Effector memory CD8-positive, alpha-beta T cell (primary cell): ENCODE results near the gene BHLHE23.
A peak's percentile ranks its signal among the peaks of the same experiment; 100 is the strongest.

Experiments
- ATAC-seq: fragments of 150-1000 bp; cut with Tn5 transposase; replicated peaks from 2 replicates; pipeline ENCODE4 v1.10.0; 2021; ENCODE audit warnings: mild to moderate bottlenecking, moderate library complexity
- DNase-seq, 3 experiments: peaks; one replicate each; pipeline ENCODE4 v3.0.0; 2021
- H3K27ac Mint-ChIP-seq, 2 donors: one replicate each; pipeline ENCODE4 v1.8.0; 2022; ENCODE audit warnings: mild to moderate bottlenecking in 2 of 2, mixed read lengths in 2 of 2, moderate library complexity in 2 of 2
- H3K27me3 Mint-ChIP-seq, 2 donors: one replicate each; pipeline ENCODE4 v1.8.0; 2022; ENCODE audit warnings: mixed read lengths in 2 of 2
- H3K36me3 Mint-ChIP-seq: one replicate; pipeline ENCODE4 v1.8.0; 2022; ENCODE audit warnings: mild to moderate bottlenecking, moderate library complexity, mixed read lengths; ENCODE audit not compliant: insufficient read depth
- H3K4me1 Mint-ChIP-seq, 2 donors: one replicate each; pipeline ENCODE4 v1.8.0; 2022; ENCODE audit warnings: low read depth in 2 of 2, mixed read lengths in 2 of 2
- H3K4me3 Mint-ChIP-seq, 2 donors: one replicate each; pipeline ENCODE4 v1.8.0; 2022; ENCODE audit warnings: mild to moderate bottlenecking in 2 of 2, mixed read lengths in 2 of 2, moderate library complexity in 2 of 2
- H3K9me3 Mint-ChIP-seq, 2 donors: one replicate each; pipeline ENCODE4 v1.8.0; 2022; ENCODE audit warnings: mixed read lengths in 2 of 2
- total RNA-seq, 9 experiments: gene quantifications; one replicate each; lab custom pipeline; 2026; lab: John Stamatoyannopoulos, UW

BHLHE23 gene
- 0 to 0.06 (median 0) reads per million in 9 experiments for total RNA-seq

GRCh38 chr20:63006540-63007359 lies at the start of gene BHLHE23:
TSS of gene BHLHE23 (minus strand) at chr20:63006964. CDS start at chr20:63006774, 190 bp downstream.
- no peaks in the 10 kb centered on the region for H3K9me3 Mint-ChIP-seq
- H3K4me1 Mint-ChIP-seq: peaks cover 22 to 25% of the 10 kb centered on the region in 2 donors
- peak within 1 kb of the TSS; percentile 33 to 86 for H3K4me3 Mint-ChIP-seq
- ATAC-seq (no peak), DNase-seq (no peak)
- peak within 1 kb of the TSS in 1 of 2 donors; percentile 46 for H3K27ac Mint-ChIP-seq
- H3K36me3 Mint-ChIP-seq: peaks cover 25% of the 10 kb centered on the region
- H3K27me3 Mint-ChIP-seq: peaks cover 46 to 72% of the 10 kb centered on the region in 2 donors

- Mint-ChIP-seq H3K4me1 (no peaks in the 10 kb centered on the region), H3K36me3 (no peaks in the 10 kb centered on the region), H3K4me3 (no peak overlapping the region), H3K27me3 (peaks cover 26 to 35% of the 10 kb centered on the region in 2 donors), H3K9me3 (no peaks in the 10 kb centered on the region), H3K27ac (no peak overlapping the region)
- ATAC-seq (peak; percentile 7), DNase-seq (no peak)
Observed at GRCh38 chr20:63055575-63056235, 48.9 kb upstream of the BHLHE23 start.

- DNase-seq: no peak
- H3K27ac Mint-ChIP-seq: no peak overlapping the region
- H3K4me1 Mint-ChIP-seq: no peaks in the 10 kb centered on the region
- no peak overlapping the region for H3K4me3 Mint-ChIP-seq
- H3K27me3 Mint-ChIP-seq: peaks cover 26 to 35% of the 10 kb centered on the region in 2 donors
- no peak for ATAC-seq
- H3K9me3 Mint-ChIP-seq: no peaks in the 10 kb centered on the region
- no peaks in the 10 kb centered on the region for H3K36me3 Mint-ChIP-seq
Observed at GRCh38 chr20:63054681-63055240, 48.0 kb upstream of the BHLHE23 start.

GRCh38 chr20:63054103-63054474 lies 47.3 kb upstream of the BHLHE23 start:
- Mint-ChIP-seq H3K36me3 (no peaks in the 10 kb centered on the region), H3K4me3 (no peak overlapping the region), H3K9me3 (no peaks in the 10 kb centered on the region), H3K27me3 (peaks cover 26 to 35% of the 10 kb centered on the region in 2 donors), H3K4me1 (no peaks in the 10 kb centered on the region), H3K27ac (no peak overlapping the region)
- DNase-seq (no peak), ATAC-seq (no peak)

- no peak overlapping the region for H3K4me3 Mint-ChIP-seq
- peaks cover 26 to 35% of the 10 kb centered on the region in 2 donors for H3K27me3 Mint-ChIP-seq
- H3K27ac Mint-ChIP-seq: no peak overlapping the region
- no peak for ATAC-seq
- H3K9me3 Mint-ChIP-seq: no peaks in the 10 kb centered on the region
- no peaks in the 10 kb centered on the region for H3K4me1 Mint-ChIP-seq
- no peak for DNase-seq
- no peaks in the 10 kb centered on the region for H3K36me3 Mint-ChIP-seq
Observed at GRCh38 chr20:63053432-63054102, 46.8 kb upstream of the BHLHE23 start.

- DNase-seq: no peak
- H3K9me3 Mint-ChIP-seq: no peaks in the 10 kb centered on the region
- no peaks in the 10 kb centered on the region for H3K36me3 Mint-ChIP-seq
- no peaks in the 10 kb centered on the region for H3K4me1 Mint-ChIP-seq
- no peak for ATAC-seq
- no peak overlapping the region for H3K27ac Mint-ChIP-seq
- H3K4me3 Mint-ChIP-seq: no peak overlapping the region
- H3K27me3 Mint-ChIP-seq: peaks cover 26 to 37% of the 10 kb centered on the region in 2 donors
Observed at GRCh38 chr20:63052571-63053431, 46.0 kb upstream of the BHLHE23 start.

- no peaks in the 10 kb centered on the region for H3K9me3 Mint-ChIP-seq
- no peak for ATAC-seq
- H3K27ac Mint-ChIP-seq: no peak overlapping the region
- H3K36me3 Mint-ChIP-seq: no peaks in the 10 kb centered on the region
- H3K27me3 Mint-ChIP-seq: peaks cover 26 to 46% of the 10 kb centered on the region in 2 donors
- no peak for DNase-seq
- H3K4me1 Mint-ChIP-seq: no peaks in the 10 kb centered on the region
- H3K4me3 Mint-ChIP-seq: no peak overlapping the region
Observed at GRCh38 chr20:63051911-63052310, 45.1 kb upstream of the BHLHE23 start.

GRCh38 chr20:63051186-63051860 lies 44.6 kb upstream of the BHLHE23 start:
- Mint-ChIP-seq H3K9me3 (no peaks in the 10 kb centered on the region), H3K4me3 (no peak overlapping the region), H3K27me3 (peaks cover 29 to 52% of the 10 kb centered on the region in 2 donors), H3K36me3 (no peaks in the 10 kb centered on the region), H3K27ac (no peak overlapping the region), H3K4me1 (no peaks in the 10 kb centered on the region)
- ATAC-seq: no peak
- no peak for DNase-seq

GRCh38 chr20:63050406-63050805 lies 43.6 kb upstream of the BHLHE23 start:
- H3K9me3 Mint-ChIP-seq: no peaks in the 10 kb centered on the region
- H3K27ac Mint-ChIP-seq: no peak overlapping the region
- no peak overlapping the region for H3K4me3 Mint-ChIP-seq
- ATAC-seq (no peak), DNase-seq (no peak)
- no peaks in the 10 kb centered on the region for H3K36me3 Mint-ChIP-seq
- H3K27me3 Mint-ChIP-seq: peaks cover 34 to 61% of the 10 kb centered on the region in 2 donors
- H3K4me1 Mint-ChIP-seq: no peaks in the 10 kb centered on the region

GRCh38 chr20:63049561-63050221 lies 42.9 kb upstream of the BHLHE23 start:
- ATAC-seq (no peak), DNase-seq (no peak)
- H3K27ac Mint-ChIP-seq: no peak overlapping the region
- no peak overlapping the region for H3K4me3 Mint-ChIP-seq
- H3K27me3 Mint-ChIP-seq: peaks cover 34 to 62% of the 10 kb centered on the region in 2 donors
- H3K36me3 Mint-ChIP-seq: no peaks in the 10 kb centered on the region
- no peaks in the 10 kb centered on the region for H3K9me3 Mint-ChIP-seq
- H3K4me1 Mint-ChIP-seq: no peaks in the 10 kb centered on the region

GRCh38 chr20:63049191-63049518 lies 42.4 kb upstream of the BHLHE23 start:
- no peaks in the 10 kb centered on the region for H3K36me3 Mint-ChIP-seq
- H3K4me3 Mint-ChIP-seq: no peak overlapping the region
- H3K9me3 Mint-ChIP-seq: no peaks in the 10 kb centered on the region
- peaks cover 29 to 57% of the 10 kb centered on the region in 2 donors for H3K27me3 Mint-ChIP-seq
- ATAC-seq: no peak
- H3K4me1 Mint-ChIP-seq: no peaks in the 10 kb centered on the region
- no peak for DNase-seq
- no peak overlapping the region for H3K27ac Mint-ChIP-seq
